ENCODE data around the gene GRM8. TPM values are rescaled to one million over a fixed set of nuclear protein-coding genes. Genes with fewer than 3 reads are reported as not detected.
A peak's percentile ranks its signal among the peaks of the same experiment; 100 is the strongest.

The GRM8 gene
- total and polyA plus RNA-seq, 8 donors: 0.26 to 0.75 (median 0.44) TPM; not detected in 2

- no peak for ATAC-seq
Observed at GRCh38 chr7:127146746-127147536, 105.8 kb downstream of the GRM8 start.

DNA sequence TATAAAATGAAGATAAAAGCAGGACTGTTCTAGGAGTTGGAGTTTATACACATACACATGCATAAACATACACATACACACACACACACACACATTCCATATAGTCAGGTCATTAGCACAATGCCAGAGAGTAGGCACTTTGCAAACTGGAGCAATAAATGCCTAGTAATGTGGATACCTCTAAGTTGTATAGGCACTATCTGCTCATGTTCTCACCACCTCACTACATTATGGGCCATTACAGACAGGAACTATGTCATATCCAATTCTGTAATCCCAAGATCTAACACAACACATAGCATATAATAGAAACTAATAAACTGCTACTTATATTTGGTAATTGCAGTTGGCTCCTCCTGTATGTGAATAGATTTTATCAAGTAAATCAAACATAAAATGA is 115.6 kb downstream of the GRM8 start:
- intact Hi-C loops (cut with DNase I): no loop called here
- no peaks in the 10 kb centered on the region for H3K36me3 ChIP-seq
- no peaks in the 10 kb centered on the region for H3K4me1 ChIP-seq
- no peak for TF ChIP-seq CTCF (IDR thresholded peaks at IDR 0.05)
- DNase-seq: no peak
- no peak overlapping the region for H3K27ac ChIP-seq
- ATAC-seq: no peak
- no peak overlapping the region for H3K4me3 ChIP-seq
- H3K9me3 ChIP-seq: no peaks in the 10 kb centered on the region
- H3K27me3 ChIP-seq: no peaks in the 10 kb centered on the region

More at GRCh38 chr7:127146746-127147536, 105.8 kb downstream of the GRM8 start:
- no peaks in the 10 kb centered on the region for H3K9me3 ChIP-seq
- H3K4me1 ChIP-seq: no peaks in the 10 kb centered on the region
- H3K27ac ChIP-seq: no peak overlapping the region
- H3K4me3 ChIP-seq: no peak overlapping the region
- no peak for DNase-seq
- H3K36me3 ChIP-seq: no peaks in the 10 kb centered on the region
- no peaks in the 10 kb centered on the region for H3K27me3 ChIP-seq
- intact Hi-C loops (cut with DNase I): no loop called here
- no peak for TF ChIP-seq CTCF (IDR thresholded peaks at IDR 0.05)

- DNase-seq (no peak), ATAC-seq (no peak)
- H3K4me3 ChIP-seq: no peak overlapping the region
- intact Hi-C loops (cut with DNase I): no loop called here
- no peaks in the 10 kb centered on the region for H3K36me3 ChIP-seq
- TF ChIP-seq CTCF (IDR thresholded peaks at IDR 0.05): no peak
- no peaks in the 10 kb centered on the region for H3K27me3 ChIP-seq
- H3K4me1 ChIP-seq: no peaks in the 10 kb centered on the region
- no peak overlapping the region for H3K27ac ChIP-seq
- no peaks in the 10 kb centered on the region for H3K9me3 ChIP-seq
Observed at GRCh38 chr7:127135871-127136485, 116.8 kb downstream of the GRM8 start.

DNA sequence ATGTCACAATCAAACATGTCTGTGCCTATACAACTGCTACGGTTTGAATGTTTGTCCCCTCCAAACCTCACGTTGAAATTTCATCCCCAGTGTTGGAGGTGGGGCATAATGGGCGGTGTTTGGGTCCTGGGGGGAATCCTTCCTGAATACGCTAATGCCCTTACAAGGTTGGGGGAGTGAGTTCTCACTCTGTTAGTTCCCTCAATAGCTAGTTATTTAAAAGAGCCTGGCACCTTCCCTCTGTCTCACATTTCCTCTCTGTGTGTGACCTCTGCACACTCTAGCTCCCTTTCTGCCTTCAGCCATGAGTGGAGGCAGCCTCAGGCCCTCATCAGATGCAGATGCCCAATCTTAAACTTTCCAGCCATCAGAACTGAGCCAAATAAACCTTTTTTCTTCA is 129.5 kb downstream of the GRM8 start:
- intact Hi-C loops (cut with DNase I): no loop called here
- H3K4me1 ChIP-seq: no peaks in the 10 kb centered on the region
- H3K27ac ChIP-seq: no peak overlapping the region
- no peaks in the 10 kb centered on the region for H3K36me3 ChIP-seq
- H3K27me3 ChIP-seq: no peaks in the 10 kb centered on the region
- DNase-seq: no peak
- no peak overlapping the region for H3K4me3 ChIP-seq
- TF ChIP-seq CTCF (IDR thresholded peaks at IDR 0.05): no peak
- ATAC-seq: no peak
- no peaks in the 10 kb centered on the region for H3K9me3 ChIP-seq

GRCh38 chr7:127119517-127119916 is 133.2 kb downstream of the GRM8 start:
- H3K27me3 ChIP-seq: no peaks in the 10 kb centered on the region
- no peak overlapping the region for H3K4me3 ChIP-seq
- ATAC-seq (peak; percentile 72), DNase-seq (peak in 2 of 4 donors; percentile 1 to 13)
- intact Hi-C loops (cut with DNase I): no loop called here
- no peak for TF ChIP-seq CTCF (IDR thresholded peaks at IDR 0.05)
- H3K9me3 ChIP-seq: no peaks in the 10 kb centered on the region
- no peak overlapping the region for H3K27ac ChIP-seq
- H3K4me1 ChIP-seq: no peaks in the 10 kb centered on the region
- H3K36me3 ChIP-seq: no peaks in the 10 kb centered on the region
